ENCODE data around the gene MYOM1.
"Not testable (repeated sequence)": the region's sequence is repeated elsewhere in the genome, so short reads cannot be mapped to it uniquely, and the experiment has no call there.

DNA sequence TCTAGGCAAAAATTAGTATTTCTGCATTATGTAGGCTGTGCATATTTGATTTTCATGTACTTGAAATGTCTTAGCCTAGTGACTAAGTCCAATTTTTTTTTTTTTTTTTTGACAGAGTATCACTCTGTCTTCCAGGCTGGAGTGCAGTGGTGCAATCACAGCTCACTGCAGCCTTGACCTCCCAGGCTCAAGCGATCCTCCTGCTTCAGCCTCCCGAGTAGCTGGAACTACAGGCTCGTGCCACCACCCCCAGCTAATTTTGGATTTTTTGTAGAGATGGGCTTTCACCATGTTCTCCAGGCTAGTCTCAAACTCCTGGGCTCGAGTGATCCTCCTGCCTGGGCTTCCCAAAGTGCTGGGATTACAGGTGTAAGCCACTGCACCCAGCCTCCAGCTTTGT is 156.0 kb downstream of the MYOM1 start:
- TF ChIP-seq CTCF, POLR2A (IDR thresholded peaks at IDR 0.05): not testable (repeated sequence)
